Measurements from ENCODE around the gene C3. TPM values are rescaled to one million over a fixed set of nuclear protein-coding genes. Genes with fewer than 3 reads are reported as not detected.

The C3 gene
- total RNA-seq, 1 donor from 2014 or later = 1.6 TPM

- DNase-seq (ENCODE audit: low read depth in 2 of 2) = no peak
Observed at GRCh38 chr19:6745965-6746364, 25.5 kb upstream of the C3 start.

GRCh38 chr19:6744381-6745301 is 24.2 kb upstream of the C3 start:
- peak; percentile 66 to 87 for DNase-seq (ENCODE audit: low read depth in 2 of 2)

GRCh38 chr19:6743714-6744380 is 23.4 kb upstream of the C3 start:
- no peak for DNase-seq (ENCODE audit: low read depth in 2 of 2)

- no peak for DNase-seq (ENCODE audit: low read depth in 2 of 2)
Observed at GRCh38 chr19:6743066-6743465, 22.6 kb upstream of the C3 start.

GRCh38 chr19:6740589-6741343 is 20.3 kb upstream of the C3 start:
- DNase-seq (ENCODE audit: low read depth in 2 of 2) = peak; percentile 37 to 59

DNA sequence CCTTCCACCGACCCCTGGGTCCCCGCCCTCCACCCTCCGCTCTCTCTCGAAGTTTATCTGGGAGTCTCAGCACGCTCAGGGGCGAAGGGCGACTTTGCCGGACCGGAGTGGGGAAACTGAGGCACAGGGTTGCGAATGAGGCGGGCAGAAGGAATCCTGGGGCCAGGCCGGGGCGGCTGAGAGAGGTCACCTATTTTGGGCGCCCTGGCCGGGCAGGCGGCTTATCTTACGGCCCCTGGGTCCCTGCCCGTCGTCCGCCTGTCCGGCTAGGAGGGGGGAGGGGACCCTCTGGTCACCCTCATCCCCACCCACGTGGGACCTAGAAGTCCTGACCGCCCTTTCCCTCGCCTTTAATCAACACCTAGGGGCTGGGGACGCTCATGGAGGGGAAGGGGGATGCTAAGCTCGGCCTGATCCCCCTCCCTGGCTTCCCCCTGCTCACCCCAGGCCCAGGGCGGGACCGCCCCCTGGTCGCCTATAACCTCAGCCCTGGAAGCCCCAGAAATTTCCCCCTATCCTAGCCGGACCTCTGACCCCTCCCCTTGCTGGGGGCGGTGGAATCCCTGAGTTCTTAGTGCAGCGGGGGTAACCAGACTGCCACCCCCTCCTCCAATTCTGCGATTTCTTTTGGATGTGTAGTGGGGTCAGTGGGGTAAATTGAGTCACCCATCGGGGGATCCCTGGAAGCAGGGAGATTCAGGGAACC is 19.6 kb upstream of the C3 start:
- DNase-seq (ENCODE audit: low read depth in 2 of 2) = peak; percentile 27

DNA sequence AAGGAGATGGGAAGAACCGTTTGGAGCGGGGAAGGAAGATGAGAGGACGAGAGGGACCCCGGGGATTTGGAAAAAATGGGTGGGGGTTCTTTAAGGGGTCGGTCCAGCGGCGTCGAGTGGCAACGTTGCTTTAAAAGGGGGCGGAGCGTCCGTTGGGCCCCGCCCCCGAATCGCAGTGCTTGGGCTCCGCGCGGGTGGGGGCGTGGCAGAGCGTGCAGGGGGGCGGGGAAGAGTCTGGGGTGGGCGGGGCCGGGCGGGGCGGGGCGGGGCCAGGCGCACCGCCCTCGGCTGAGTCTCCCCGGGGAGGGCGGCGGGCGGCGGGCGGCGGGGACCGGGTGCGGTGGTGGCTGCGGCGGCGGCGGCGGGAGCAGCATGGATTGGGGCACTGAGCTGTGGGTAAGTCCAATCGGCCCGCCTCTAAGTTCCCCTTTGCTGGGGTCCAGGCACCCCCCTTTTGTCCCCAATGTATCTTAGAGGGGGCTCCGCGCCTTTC is 19.0 kb upstream of the C3 start, which contains the start of gene TRIP10:
TRIP10 (plus strand) TSS at position 291 of the 493 bp plus-strand sequence; CDS start at position 373, 82 bp downstream.
- peak; percentile 85 to 90 for DNase-seq (ENCODE audit: low read depth in 2 of 2)

DNA sequence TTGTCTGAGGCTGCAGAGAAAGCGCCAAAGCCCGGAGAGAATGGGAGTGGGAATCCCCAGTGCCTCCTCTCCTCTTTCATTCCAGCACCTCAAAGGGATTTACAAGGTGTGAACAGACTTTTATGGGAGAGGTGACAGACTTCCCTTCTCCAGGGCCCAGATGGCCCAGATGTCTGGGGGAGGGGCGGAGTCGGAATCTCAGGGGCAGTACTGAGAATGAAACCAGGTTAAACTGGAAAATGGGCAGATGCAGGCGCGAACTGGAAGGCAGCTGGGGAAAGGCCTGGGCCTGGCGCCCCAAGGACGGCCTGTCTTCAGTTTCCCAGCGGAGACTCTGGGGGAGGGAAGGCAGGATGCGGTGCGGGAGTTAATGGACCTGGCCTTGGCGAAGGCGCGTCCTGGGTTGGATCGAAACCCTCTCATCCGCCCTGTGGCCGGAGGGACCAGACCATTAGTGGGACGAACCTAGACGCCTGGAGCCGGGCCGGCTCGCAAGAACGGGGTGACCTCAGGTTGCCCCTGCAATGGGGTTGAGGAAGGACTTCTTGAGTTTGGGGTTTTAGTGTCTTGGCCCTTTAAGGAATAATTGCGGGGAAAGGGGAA is 18.4 kb upstream of the C3 start:
- peak; percentile 22 to 29 for DNase-seq (ENCODE audit: low read depth in 2 of 2)

- peak; percentile 90 to 100 for DNase-seq (ENCODE audit: low read depth in 2 of 2)
Observed at GRCh38 chr19:6737873-6738786, 17.7 kb upstream of the C3 start.

DNA sequence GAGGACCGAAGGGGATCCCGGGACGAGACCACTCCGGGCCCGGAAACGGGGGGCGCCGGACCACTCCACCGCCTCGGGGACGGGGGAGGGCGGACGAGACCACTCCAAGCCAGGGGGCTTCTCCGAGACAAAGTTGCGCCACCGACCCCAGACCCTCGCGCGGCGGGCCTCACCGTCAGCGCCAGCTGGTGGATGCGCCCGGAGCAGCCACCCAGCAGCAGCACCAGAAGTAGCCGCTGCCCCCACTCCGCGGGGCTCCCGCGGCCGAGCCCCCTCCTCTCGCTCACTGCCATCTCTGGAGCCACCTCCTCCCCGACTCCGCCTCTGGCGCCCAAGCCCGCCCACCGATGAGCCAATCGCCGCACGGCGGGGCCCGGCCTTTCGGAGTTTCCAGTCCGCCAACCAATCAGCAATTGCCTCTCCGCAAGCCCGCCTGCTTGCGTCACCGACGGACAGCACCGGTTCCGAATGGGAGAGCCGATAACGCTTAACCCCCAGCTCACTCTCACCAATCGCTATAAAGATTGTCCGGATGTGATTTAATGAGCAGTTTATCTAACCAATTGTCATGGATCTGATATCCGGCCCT is 16.9 kb upstream of the C3 start, which contains the start of gene GPR108:
GPR108 (minus strand) TSS at position 297 of the 589 bp plus-strand sequence; CDS start at position 293, 4 bp downstream.
- peak in 1 of 2 donors; percentile 100 for DNase-seq (ENCODE audit: low read depth in 2 of 2)

GRCh38 chr19:6736917-6737283 is 16.4 kb upstream of the C3 start:
- no peak for DNase-seq (ENCODE audit: low read depth in 2 of 2)

GRCh38 chr19:6736169-6736916 is 15.9 kb upstream of the C3 start:
- DNase-seq (ENCODE audit: low read depth in 2 of 2) = peak; percentile 81 to 93

- DNase-seq (ENCODE audit: low read depth in 2 of 2) = peak; percentile 36 to 78
Observed at GRCh38 chr19:6735181-6735911, 14.9 kb upstream of the C3 start.

DNA sequence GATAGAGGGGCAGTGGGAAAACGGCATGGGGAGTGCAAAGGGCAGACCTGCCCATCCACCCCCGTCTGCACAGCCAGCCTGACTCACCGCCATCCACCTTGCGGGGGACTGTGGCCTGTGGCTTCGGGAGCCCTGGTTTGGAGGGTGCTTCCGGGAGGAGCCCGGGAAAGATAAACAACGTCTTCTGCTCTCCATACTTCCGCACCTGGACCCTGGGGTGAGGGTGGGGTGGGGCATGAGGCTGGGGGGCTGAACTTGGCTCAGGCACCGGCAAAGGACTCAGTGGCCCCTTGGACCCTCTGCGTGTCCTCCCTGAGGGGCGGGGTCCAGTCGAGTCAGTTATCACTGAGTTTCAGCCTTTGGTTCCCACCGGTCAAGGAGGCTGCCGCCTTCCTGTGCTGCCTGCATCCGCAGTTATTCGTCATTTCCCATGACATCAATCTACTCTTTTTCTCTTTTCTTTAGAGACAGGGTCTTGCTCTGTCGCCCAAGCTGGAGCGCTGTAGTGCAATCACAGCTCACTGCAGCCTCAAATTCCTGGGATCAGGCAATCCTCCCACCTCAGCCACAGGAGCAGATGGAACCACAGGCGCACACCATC is 13.7 kb upstream of the C3 start:
- peak; percentile 71 to 86 for DNase-seq (ENCODE audit: low read depth in 2 of 2)

GRCh38 chr19:6733338-6734095 is 13.1 kb upstream of the C3 start:
- DNase-seq (ENCODE audit: low read depth in 2 of 2) = no peak

GRCh38 chr19:6732803-6733337 is 12.4 kb upstream of the C3 start:
- DNase-seq (ENCODE audit: low read depth in 2 of 2) = no peak
